Measurements from ENCODE around the gene CDK11B.
A peak's percentile ranks its signal among the peaks of the same experiment; 100 is the strongest.

The CDK11B gene

GRCh38 chr1:1625404-1625775 is 33.4 kb downstream of the CDK11B start:
- H3K4me1 ChIP-seq (ENCODE audit: control insufficient read depth in 1 of 2, insufficient read depth in 2 of 2, low read length in 2 of 2): peaks cover 0 to 6% of the 10 kb centered on the region in 2 experiments
- no peak overlapping the region for H3K23ac ChIP-seq (ENCODE audit: low read length)
- no peak overlapping the region for H3K4ac ChIP-seq (ENCODE audit: low read depth, low read length)
- peaks cover 24 to 31% of the 10 kb centered on the region in 2 experiments for H3K36me3 ChIP-seq (ENCODE audit: control insufficient read depth in 1 of 2, insufficient read depth in 2 of 2, low read length in 2 of 2)
- no peak overlapping the region for H4K12ac ChIP-seq (ENCODE audit: low read depth, low read length)
- H2BK120ac ChIP-seq (ENCODE audit: insufficient read depth, low read length, poor library complexity): no peak overlapping the region
- no peak overlapping the region for H3K9ac ChIP-seq (ENCODE audit: low read length)
- no peak overlapping the region for H2BK5ac ChIP-seq (ENCODE audit: low read depth, low read length, poor library complexity)
- H3K4me2 ChIP-seq (ENCODE audit: low read length): no peak overlapping the region
- no peak for DNase-seq
- H3K18ac ChIP-seq (ENCODE audit: low read length): peak overlapping the region; percentile 27
- no peak overlapping the region for H3K14ac ChIP-seq (ENCODE audit: low read length)
- no peak overlapping the region for H2BK12ac ChIP-seq (ENCODE audit: low read length)
- no CpG with 5 or more reads among the region's 28 CpGs for WGBS (ENCODE audit: extremely low coverage, insufficient coverage, insufficient read length)
- H3K79me2 ChIP-seq (ENCODE audit: control insufficient read depth, insufficient read depth, low read length, poor library complexity): no peaks in the 10 kb centered on the region
- H3K79me1 ChIP-seq (ENCODE audit: low read length): no peaks in the 10 kb centered on the region
- no peak overlapping the region for H4K8ac ChIP-seq (ENCODE audit: low read depth, low read length)
- H3K4me3 ChIP-seq (ENCODE audit: low read depth, low read length): no peak overlapping the region
- peaks cover 8% of the 10 kb centered on the region for H3K27me3 ChIP-seq (ENCODE audit: insufficient read depth, low read length)
- H3K27ac ChIP-seq (ENCODE audit: low read depth, low read length): no peak overlapping the region
- H2AK5ac ChIP-seq (ENCODE audit: low read length): no peak overlapping the region
- H3K9me3 ChIP-seq (ENCODE audit: insufficient read depth, low read depth, low read length): peaks cover 2% of the 10 kb centered on the region
- no peak overlapping the region for H2AFZ ChIP-seq (ENCODE audit: insufficient read depth, low read length, poor library complexity)
- no peak overlapping the region for H4K91ac ChIP-seq (ENCODE audit: low read depth, low read length)

GRCh38 chr1:1624443-1625403 is 34.1 kb downstream of the CDK11B start:
- WGBS (ENCODE audit: extremely low coverage, insufficient coverage, insufficient read length): no CpG with 5 or more reads among the region's 38 CpGs
- H3K27ac ChIP-seq (ENCODE audit: low read depth, low read length): no peak overlapping the region
- no peak overlapping the region for H2AFZ ChIP-seq (ENCODE audit: insufficient read depth, low read length, poor library complexity)
- H2BK5ac ChIP-seq (ENCODE audit: low read depth, low read length, poor library complexity): no peak overlapping the region
- no peaks in the 10 kb centered on the region for H3K79me2 ChIP-seq (ENCODE audit: control insufficient read depth, insufficient read depth, low read length, poor library complexity)
- H3K4me2 ChIP-seq (ENCODE audit: low read length): no peak overlapping the region
- no peak overlapping the region for H2BK12ac ChIP-seq (ENCODE audit: low read length)
- no peak overlapping the region for H3K14ac ChIP-seq (ENCODE audit: low read length)
- H3K4me3 ChIP-seq (ENCODE audit: low read depth, low read length): no peak overlapping the region
- peaks cover 0 to 6% of the 10 kb centered on the region in 2 experiments for H3K4me1 ChIP-seq (ENCODE audit: control insufficient read depth in 1 of 2, insufficient read depth in 2 of 2, low read length in 2 of 2)
- no peak overlapping the region for H2AK5ac ChIP-seq (ENCODE audit: low read length)
- H4K91ac ChIP-seq (ENCODE audit: low read depth, low read length): no peak overlapping the region
- H3K36me3 ChIP-seq (ENCODE audit: control insufficient read depth in 1 of 2, insufficient read depth in 2 of 2, low read length in 2 of 2): peaks cover 25 to 28% of the 10 kb centered on the region in 2 experiments
- no peak overlapping the region for H4K12ac ChIP-seq (ENCODE audit: low read depth, low read length)
- no peaks in the 10 kb centered on the region for H3K79me1 ChIP-seq (ENCODE audit: low read length)
- H4K8ac ChIP-seq (ENCODE audit: low read depth, low read length): no peak overlapping the region
- peaks cover 2% of the 10 kb centered on the region for H3K9me3 ChIP-seq (ENCODE audit: insufficient read depth, low read depth, low read length)
- H3K18ac ChIP-seq (ENCODE audit: low read length): no peak overlapping the region
- peaks cover 6% of the 10 kb centered on the region for H3K27me3 ChIP-seq (ENCODE audit: insufficient read depth, low read length)
- no peak overlapping the region for H2BK120ac ChIP-seq (ENCODE audit: insufficient read depth, low read length, poor library complexity)
- H3K9ac ChIP-seq (ENCODE audit: low read length): no peak overlapping the region
- no peak for DNase-seq
- H3K23ac ChIP-seq (ENCODE audit: low read length): no peak overlapping the region
- no peak overlapping the region for H3K4ac ChIP-seq (ENCODE audit: low read depth, low read length)

- Histone ChIP-seq H2AFZ (ENCODE audit: insufficient read depth, low read length, poor library complexity) (no peak overlapping the region), H3K4me3 (ENCODE audit: low read depth, low read length) (no peak overlapping the region), H4K91ac (ENCODE audit: low read depth, low read length) (no peak overlapping the region), H3K14ac (ENCODE audit: low read length) (no peak overlapping the region), H3K79me2 (ENCODE audit: control insufficient read depth, insufficient read depth, low read length, poor library complexity) (no peaks in the 10 kb centered on the region), H3K79me1 (ENCODE audit: low read length) (no peaks in the 10 kb centered on the region), H2BK12ac (ENCODE audit: low read length) (no peak overlapping the region), H3K18ac (ENCODE audit: low read length) (no peak overlapping the region), H2AK5ac (ENCODE audit: low read length) (no peak overlapping the region), H3K4ac (ENCODE audit: low read depth, low read length) (no peak overlapping the region), H3K9ac (ENCODE audit: low read length) (no peak overlapping the region), H4K12ac (ENCODE audit: low read depth, low read length) (no peak overlapping the region), H2BK120ac (ENCODE audit: insufficient read depth, low read length, poor library complexity) (no peak overlapping the region), H3K4me2 (ENCODE audit: low read length) (no peak overlapping the region), H3K9me3 (ENCODE audit: insufficient read depth, low read depth, low read length) (no peaks in the 10 kb centered on the region), H3K23ac (ENCODE audit: low read length) (no peak overlapping the region), H3K36me3 (ENCODE audit: control insufficient read depth in 1 of 2, insufficient read depth in 2 of 2, low read length in 2 of 2) (peaks cover 25 to 33% of the 10 kb centered on the region in 2 experiments), H2BK5ac (ENCODE audit: low read depth, low read length, poor library complexity) (no peak overlapping the region), H3K27ac (ENCODE audit: low read depth, low read length) (no peak overlapping the region), H3K27me3 (ENCODE audit: insufficient read depth, low read length) (no peaks in the 10 kb centered on the region), H3K4me1 (ENCODE audit: control insufficient read depth in 1 of 2, insufficient read depth in 2 of 2, low read length in 2 of 2) (no peaks in the 10 kb centered on the region), H4K8ac (ENCODE audit: low read depth, low read length) (no peak overlapping the region)
- no peak for DNase-seq
- no CpG with 5 or more reads among the region's 51 CpGs for WGBS (ENCODE audit: extremely low coverage, insufficient coverage, insufficient read length)
Observed at GRCh38 chr1:1623631-1624442, 35.0 kb downstream of the CDK11B start.

GRCh38 chr1:1623181-1623630 is 35.6 kb downstream of the CDK11B start:
- Histone ChIP-seq H2BK5ac (ENCODE audit: low read depth, low read length, poor library complexity) (no peak overlapping the region), H3K4me1 (ENCODE audit: control insufficient read depth in 1 of 2, insufficient read depth in 2 of 2, low read length in 2 of 2) (no peaks in the 10 kb centered on the region), H3K4me2 (ENCODE audit: low read length) (no peak overlapping the region), H3K23ac (ENCODE audit: low read length) (no peak overlapping the region), H2BK120ac (ENCODE audit: insufficient read depth, low read length, poor library complexity) (no peak overlapping the region), H3K79me2 (ENCODE audit: control insufficient read depth, insufficient read depth, low read length, poor library complexity) (no peaks in the 10 kb centered on the region), H3K4ac (ENCODE audit: low read depth, low read length) (no peak overlapping the region), H4K12ac (ENCODE audit: low read depth, low read length) (no peak overlapping the region), H2AFZ (ENCODE audit: insufficient read depth, low read length, poor library complexity) (no peak overlapping the region), H3K9me3 (ENCODE audit: insufficient read depth, low read depth, low read length) (no peaks in the 10 kb centered on the region), H3K79me1 (ENCODE audit: low read length) (no peaks in the 10 kb centered on the region), H3K4me3 (ENCODE audit: low read depth, low read length) (no peak overlapping the region), H2BK12ac (ENCODE audit: low read length) (no peak overlapping the region), H3K18ac (ENCODE audit: low read length) (no peak overlapping the region), H3K27me3 (ENCODE audit: insufficient read depth, low read length) (no peaks in the 10 kb centered on the region), H3K27ac (ENCODE audit: low read depth, low read length) (no peak overlapping the region), H3K9ac (ENCODE audit: low read length) (no peak overlapping the region), H3K36me3 (ENCODE audit: control insufficient read depth in 1 of 2, insufficient read depth in 2 of 2, low read length in 2 of 2) (peaks cover 26 to 29% of the 10 kb centered on the region in 2 experiments), H4K8ac (ENCODE audit: low read depth, low read length) (no peak overlapping the region), H3K14ac (ENCODE audit: low read length) (no peak overlapping the region), H2AK5ac (ENCODE audit: low read length) (no peak overlapping the region), H4K91ac (ENCODE audit: low read depth, low read length) (no peak overlapping the region)
- no peak for DNase-seq
- WGBS (ENCODE audit: extremely low coverage, insufficient coverage, insufficient read length): no CpG with 5 or more reads among the region's 33 CpGs
